Measurements from ENCODE around the gene PON3. TPM values are rescaled to one million over a fixed set of nuclear protein-coding genes. Genes with fewer than 3 reads are reported as not detected.

PON3 gene
- total and polyA plus RNA-seq, 11 donors, result 0.21 to 1.8 (median 0.70) TPM

DNA sequence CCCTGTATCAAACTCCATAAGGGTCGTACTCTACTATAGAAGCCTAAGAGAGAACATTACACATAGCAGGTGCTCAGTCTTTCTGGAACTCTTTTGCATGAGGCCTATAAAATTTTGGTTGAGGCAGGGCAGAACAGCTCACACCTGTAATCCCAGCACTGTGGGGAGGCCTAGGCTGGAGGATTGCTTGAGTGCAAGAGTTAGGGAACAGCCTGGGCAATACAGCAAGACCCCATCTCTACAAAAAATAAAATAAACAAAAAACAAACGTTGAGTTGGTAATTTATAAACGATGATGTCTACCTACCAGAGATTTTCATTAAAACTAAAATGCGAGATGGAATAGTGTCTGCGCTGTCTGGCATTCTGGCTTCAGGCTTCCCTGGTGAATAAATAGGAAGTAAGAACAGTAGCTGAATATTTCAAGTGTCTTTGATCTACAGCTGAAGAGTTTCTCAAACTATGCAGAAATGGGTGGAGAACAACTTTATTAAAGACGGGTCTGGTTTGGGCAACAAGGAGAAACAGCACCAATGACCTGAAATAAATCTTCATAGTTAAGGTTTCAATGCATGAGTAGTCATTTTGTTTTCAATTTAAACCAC, 37.9 kb upstream of the PON3 start:
- Histone ChIP-seq H3K36me3 (no peaks in the 10 kb centered on the region), H3K9me3 (peaks cover 0 to 3% (median 0%) of the 10 kb centered on the region in 12 donors), H3K4me3 (peak overlapping the region; percentile 68 to 89 (median 79)), H3K27me3 (no peaks in the 10 kb centered on the region), H3K27ac (peak overlapping the region; percentile 83 to 97 (median 92)), H3K4me1 (peaks cover 0 to 15% (median 10%) of the 10 kb centered on the region in 12 donors)
- intact Hi-C loops (cut with DNase I), result loop anchor here in 1 of 10 donors (10.0 kb wide), 1 partner anchor 171 kb away; no protein-coding TSS in a partner anchor
- ATAC-seq, result no peak
- no peak for DNase-seq
- 49 to 63% (median 51%) methylated on average over 6 of the region's 6 CpGs for WGBS, 4 donors
- TF ChIP-seq CTCF (IDR thresholded peaks at IDR 0.05), result no peak
- no peak for TF ChIP-seq POLR2A (IDR thresholded peaks at IDR 0.05)

DNA sequence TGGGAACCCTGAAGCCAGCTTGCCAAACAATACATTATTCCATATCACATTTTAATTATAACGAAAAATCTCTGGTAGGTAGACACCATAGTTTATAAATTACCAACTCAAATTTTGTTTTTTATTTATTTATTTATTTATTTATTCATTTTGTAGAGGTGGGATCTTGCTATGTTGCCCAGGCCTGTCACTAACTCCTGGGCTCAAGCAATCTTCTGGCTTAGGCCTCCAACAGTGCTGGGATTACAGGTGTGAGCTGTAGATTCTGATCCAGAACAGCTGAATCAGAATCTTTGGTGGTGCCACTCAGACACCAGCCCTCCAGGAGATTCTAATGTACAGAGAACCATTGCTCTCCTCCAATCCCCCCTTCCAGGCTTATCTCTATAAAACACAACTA, 37.0 kb upstream of the PON3 start:
- H3K4me3 ChIP-seq, result no peak overlapping the region
- peaks cover 0 to 4% (median 0%) of the 10 kb centered on the region in 9 donors for H3K36me3 ChIP-seq
- WGBS, 4 donors, result 97 to 98% (median 97%) methylated on average over 1 of the region's 1 CpG
- no peaks in the 10 kb centered on the region for H3K27me3 ChIP-seq
- ATAC-seq (no peak), DNase-seq (no peak)
- H3K4me1 ChIP-seq, result peaks cover 0 to 15% (median 10%) of the 10 kb centered on the region in 12 donors
- TF ChIP-seq CTCF (IDR thresholded peaks at IDR 0.05) (no peak), POLR2A (IDR thresholded peaks at IDR 0.05) (no peak)
- H3K9me3 ChIP-seq, result peaks cover 0 to 3% (median 0%) of the 10 kb centered on the region in 12 donors
- intact Hi-C loops (cut with DNase I), result loop anchor here in 1 of 10 donors (10.0 kb wide), 1 partner anchor 172 kb away; no protein-coding TSS in a partner anchor
- no peak overlapping the region for H3K27ac ChIP-seq

- TF ChIP-seq CTCF (IDR thresholded peaks at IDR 0.05), result no peak
- TF ChIP-seq POLR2A (IDR thresholded peaks at IDR 0.05), result no peak
- intact Hi-C loops (cut with DNase I), result loop anchor here in 1 of 10 donors (10.0 kb wide), 1 partner anchor 172 kb away; no protein-coding TSS in a partner anchor
- H3K27me3 ChIP-seq, result no peaks in the 10 kb centered on the region
- no peak overlapping the region for H3K4me3 ChIP-seq
- H3K36me3 ChIP-seq, result peaks cover 0 to 4% (median 0%) of the 10 kb centered on the region in 9 donors
- ATAC-seq (no peak), DNase-seq (no peak)
- 81 to 95% (median 88%) methylated on average over 2 of the region's 2 CpGs for WGBS, 4 donors
- H3K9me3 ChIP-seq, result peaks cover 0 to 3% (median 0%) of the 10 kb centered on the region in 12 donors
- no peak overlapping the region for H3K27ac ChIP-seq
- H3K4me1 ChIP-seq, result peaks cover 0 to 15% (median 10%) of the 10 kb centered on the region in 12 donors
Measured at GRCh38 chr7:95432606-95433005, 36.4 kb upstream of the PON3 start.

DNA sequence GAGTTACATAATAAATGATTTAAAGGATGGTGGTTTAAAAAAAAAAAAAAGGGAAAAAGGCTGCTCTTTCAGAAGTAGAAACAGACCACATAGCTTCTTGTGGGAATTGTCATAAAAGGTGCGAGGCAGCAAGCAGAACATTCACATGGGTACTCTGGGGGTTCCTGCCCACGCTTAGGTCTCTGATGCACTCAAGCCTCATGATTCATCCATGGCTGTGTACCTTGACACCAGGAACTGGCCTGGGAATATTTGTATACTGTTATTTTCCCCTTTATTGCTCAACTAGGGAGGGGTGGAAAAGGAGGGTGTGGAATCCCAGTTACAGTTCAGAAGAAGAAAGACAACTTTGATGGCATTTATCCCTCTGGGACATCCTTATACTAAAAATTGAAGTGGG, 34.7 kb upstream of the PON3 start:
- Histone ChIP-seq H3K36me3 (peaks cover 0 to 4% (median 0%) of the 10 kb centered on the region in 9 donors), H3K27ac (no peak overlapping the region), H3K27me3 (no peaks in the 10 kb centered on the region), H3K4me1 (peaks cover 0 to 15% (median 10%) of the 10 kb centered on the region in 12 donors), H3K4me3 (no peak overlapping the region), H3K9me3 (peaks cover 0 to 3% (median 0%) of the 10 kb centered on the region in 12 donors)
- 94 to 99% (median 96%) methylated on average over 2 of the region's 2 CpGs for WGBS, 4 donors
- no peak for TF ChIP-seq POLR2A (IDR thresholded peaks at IDR 0.05)
- TF ChIP-seq CTCF (IDR thresholded peaks at IDR 0.05), result no peak
- intact Hi-C loops (cut with DNase I), result loop anchor here in 1 of 10 donors (10.0 kb wide), 1 partner anchor 174 kb away; no protein-coding TSS in a partner anchor
- ATAC-seq (no peak), DNase-seq (no peak)
